Omental fat pad (tissue), 4 donors: ENCODE measurements around the gene ZCWPW1. TPM values are rescaled to one million over a fixed set of nuclear protein-coding genes. Genes with fewer than 3 reads are reported as not detected.
"Not testable (repeated sequence)": the region's sequence is repeated elsewhere in the genome, so short reads cannot be mapped to it uniquely, and the experiment has no call there.

ENCODE experiments used
- ATAC-seq: fragments of 150-250 bp; one replicate; pipeline ENCODE4 v1.9.1; 2016; ENCODE audit warnings: mild to moderate bottlenecking, moderate library complexity; ENCODE audit not compliant: low FRiP score
- DNase-seq: peaks from one replicate; pipeline ENCODE4 v3.0.0-alpha.2; 2019; ENCODE audit warnings: low spot score
- total RNA-seq, 4 donors: library from RNA; depleted of rRNA; stranded (reverse); fragments of >200 nt; gene quantifications; one replicate each; pipeline ENCODE4 v1.1.0, GENCODE V29; 2016
- TF ChIP-seq, protein P1 (sequence below), 3 donors: fragments of 450-650 bp; IDR thresholded peaks; one replicate each; pipeline ENCODE4 v1.5.1; 2016 to 2017; ENCODE audit warnings: antibody characterized with exemption in 3 of 3, mild to moderate bottlenecking in 3 of 3, moderate library complexity in 2 of 3

Gene ZCWPW1
- total RNA-seq, 4 donors from 2014 or later, result 2.8 to 5.8 (median 3.6) TPM

- ATAC-seq (no peak), DNase-seq (no peak)
- TF ChIP-seq, protein P1, sequence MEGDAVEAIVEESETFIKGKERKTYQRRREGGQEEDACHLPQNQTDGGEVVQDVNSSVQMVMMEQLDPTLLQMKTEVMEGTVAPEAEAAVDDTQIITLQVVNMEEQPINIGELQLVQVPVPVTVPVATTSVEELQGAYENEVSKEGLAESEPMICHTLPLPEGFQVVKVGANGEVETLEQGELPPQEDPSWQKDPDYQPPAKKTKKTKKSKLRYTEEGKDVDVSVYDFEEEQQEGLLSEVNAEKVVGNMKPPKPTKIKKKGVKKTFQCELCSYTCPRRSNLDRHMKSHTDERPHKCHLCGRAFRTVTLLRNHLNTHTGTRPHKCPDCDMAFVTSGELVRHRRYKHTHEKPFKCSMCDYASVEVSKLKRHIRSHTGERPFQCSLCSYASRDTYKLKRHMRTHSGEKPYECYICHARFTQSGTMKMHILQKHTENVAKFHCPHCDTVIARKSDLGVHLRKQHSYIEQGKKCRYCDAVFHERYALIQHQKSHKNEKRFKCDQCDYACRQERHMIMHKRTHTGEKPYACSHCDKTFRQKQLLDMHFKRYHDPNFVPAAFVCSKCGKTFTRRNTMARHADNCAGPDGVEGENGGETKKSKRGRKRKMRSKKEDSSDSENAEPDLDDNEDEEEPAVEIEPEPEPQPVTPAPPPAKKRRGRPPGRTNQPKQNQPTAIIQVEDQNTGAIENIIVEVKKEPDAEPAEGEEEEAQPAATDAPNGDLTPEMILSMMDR (IDR thresholded peaks at IDR 0.05), result no peak
Observed at GRCh38 chr7:100456562-100456961, 28.1 kb upstream of the ZCWPW1 start.

DNA sequence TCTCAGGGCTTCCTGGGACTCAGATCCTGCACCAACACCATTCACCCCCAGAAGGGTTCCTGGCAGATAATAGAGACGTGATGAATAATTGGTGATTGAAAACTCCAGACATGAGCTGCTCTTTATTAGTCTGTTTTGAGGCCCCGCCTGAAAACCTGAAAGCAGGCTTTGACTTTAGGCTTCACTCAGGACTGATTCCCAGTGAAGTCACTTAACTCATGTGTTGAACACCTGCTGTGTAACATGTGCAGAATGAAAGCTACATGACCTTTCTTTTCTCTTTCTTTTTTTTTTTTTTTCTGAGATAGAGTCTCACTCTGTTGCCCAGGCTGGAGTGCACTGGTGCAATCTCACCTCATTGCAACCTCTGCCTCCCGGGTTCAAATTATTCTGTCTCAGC is 26.7 kb upstream of the ZCWPW1 start:
- ATAC-seq, result no peak

DNA sequence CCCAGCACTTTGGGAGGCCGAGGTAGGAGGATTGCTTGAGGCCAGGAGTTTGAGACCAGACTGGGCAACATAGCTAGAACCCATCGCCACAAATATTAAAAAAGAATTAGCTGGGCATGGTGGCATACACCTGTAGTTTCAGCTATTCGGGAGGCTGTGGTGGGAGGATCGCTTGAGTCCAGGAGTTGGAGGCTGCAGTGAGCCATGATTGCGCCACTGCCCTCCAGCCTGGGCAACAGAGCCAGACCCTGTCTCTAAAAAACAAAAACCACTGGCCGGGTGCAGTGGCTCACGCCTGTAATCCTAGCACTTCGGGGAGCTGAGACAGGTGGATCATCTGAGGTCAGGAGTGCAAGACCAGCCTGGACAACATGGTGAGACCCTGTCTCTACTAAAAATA is 25.4 kb upstream of the ZCWPW1 start:
- DNase-seq, ATAC-seq: not testable (repeated sequence)

More for the DNA sequence above, 26.7 kb upstream of the ZCWPW1 start:
- DNase-seq, result no peak
- TF ChIP-seq, protein P1 (IDR thresholded peaks at IDR 0.05), result no peak

- ATAC-seq, result no peak
- TF ChIP-seq, protein P1 (IDR thresholded peaks at IDR 0.05), result no peak
Observed at GRCh38 chr7:100452513-100452912, 24.0 kb upstream of the ZCWPW1 start.

GRCh38 chr7:100449190-100449795 is 20.8 kb upstream of the ZCWPW1 start:
- TF ChIP-seq, protein P1 (IDR thresholded peaks at IDR 0.05), result no peak
- DNase-seq (no peak), ATAC-seq (no peak)

More at GRCh38 chr7:100452513-100452912, 24.0 kb upstream of the ZCWPW1 start:
- no peak for DNase-seq

GRCh38 chr7:100447363-100447762 is 18.9 kb upstream of the ZCWPW1 start:
- ATAC-seq, result not testable (repeated sequence)

GRCh38 chr7:100446040-100446439 is 17.5 kb upstream of the ZCWPW1 start:
- DNase-seq (no peak), ATAC-seq (no peak)
- TF ChIP-seq, protein P1 (IDR thresholded peaks at IDR 0.05), result no peak

More at GRCh38 chr7:100447363-100447762, 18.9 kb upstream of the ZCWPW1 start:
- DNase-seq, result not testable (repeated sequence)
